ENCODE data around the gene CASP10.

CASP10 gene

DNA sequence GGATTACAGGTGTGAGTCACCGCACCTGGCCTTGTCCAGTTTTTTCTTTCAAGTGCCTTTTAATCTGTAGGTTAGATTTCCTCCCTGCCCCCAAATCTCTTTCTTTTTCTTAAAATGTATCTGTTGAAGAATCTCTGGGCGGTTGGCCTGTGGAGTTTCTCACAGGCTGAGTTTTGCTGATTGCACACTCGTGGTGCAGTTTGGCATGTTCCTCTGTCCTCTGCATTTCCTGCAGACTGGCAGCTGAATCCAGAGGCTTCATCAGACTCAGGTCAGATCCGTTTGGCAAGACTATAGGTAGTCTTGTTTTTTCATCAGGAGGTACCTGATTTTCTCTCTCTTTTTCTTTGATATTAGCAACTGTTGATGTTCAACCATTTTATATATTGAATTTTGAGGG, 5.5 kb downstream of the CASP10 start:
- TF ChIP-seq, protein P1, sequence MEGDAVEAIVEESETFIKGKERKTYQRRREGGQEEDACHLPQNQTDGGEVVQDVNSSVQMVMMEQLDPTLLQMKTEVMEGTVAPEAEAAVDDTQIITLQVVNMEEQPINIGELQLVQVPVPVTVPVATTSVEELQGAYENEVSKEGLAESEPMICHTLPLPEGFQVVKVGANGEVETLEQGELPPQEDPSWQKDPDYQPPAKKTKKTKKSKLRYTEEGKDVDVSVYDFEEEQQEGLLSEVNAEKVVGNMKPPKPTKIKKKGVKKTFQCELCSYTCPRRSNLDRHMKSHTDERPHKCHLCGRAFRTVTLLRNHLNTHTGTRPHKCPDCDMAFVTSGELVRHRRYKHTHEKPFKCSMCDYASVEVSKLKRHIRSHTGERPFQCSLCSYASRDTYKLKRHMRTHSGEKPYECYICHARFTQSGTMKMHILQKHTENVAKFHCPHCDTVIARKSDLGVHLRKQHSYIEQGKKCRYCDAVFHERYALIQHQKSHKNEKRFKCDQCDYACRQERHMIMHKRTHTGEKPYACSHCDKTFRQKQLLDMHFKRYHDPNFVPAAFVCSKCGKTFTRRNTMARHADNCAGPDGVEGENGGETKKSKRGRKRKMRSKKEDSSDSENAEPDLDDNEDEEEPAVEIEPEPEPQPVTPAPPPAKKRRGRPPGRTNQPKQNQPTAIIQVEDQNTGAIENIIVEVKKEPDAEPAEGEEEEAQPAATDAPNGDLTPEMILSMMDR (IDR thresholded peaks at IDR 0.05; ENCODE audit: low read depth, low read length, missing control alignments) = no peak
- no peak overlapping the region for H3K4me3 ChIP-seq (ENCODE audit: low read depth, low read length)
- no peak for DNase-seq (ENCODE audit: low read depth)

- peak; percentile 30 for DNase-seq (ENCODE audit: low read depth)
- no peak overlapping the region for H3K4me3 ChIP-seq (ENCODE audit: low read depth, low read length)
- TF ChIP-seq, protein P1 (IDR thresholded peaks at IDR 0.05; ENCODE audit: low read depth, low read length, missing control alignments) = no peak
Observed at GRCh38 chr2:201191132-201191875, 8.4 kb downstream of the CASP10 start.

GRCh38 chr2:201194097-201194496, 11.2 kb downstream of the CASP10 start:
- DNase-seq (ENCODE audit: low read depth) = peak; percentile 55
- H3K4me3 ChIP-seq (ENCODE audit: low read depth, low read length) = no peak overlapping the region

GRCh38 chr2:201195331-201195730, 12.4 kb downstream of the CASP10 start:
- no peak for DNase-seq (ENCODE audit: low read depth)
- TF ChIP-seq, protein P1 (IDR thresholded peaks at IDR 0.05; ENCODE audit: low read depth, low read length, missing control alignments) = no peak
- H3K4me3 ChIP-seq (ENCODE audit: low read depth, low read length) = no peak overlapping the region

More at GRCh38 chr2:201194097-201194496, 11.2 kb downstream of the CASP10 start:
- TF ChIP-seq, protein P1 (IDR thresholded peaks at IDR 0.05; ENCODE audit: low read depth, low read length, missing control alignments) = no peak

GRCh38 chr2:201196003-201196402, 13.1 kb downstream of the CASP10 start:
- DNase-seq (ENCODE audit: low read depth) = no peak

GRCh38 chr2:201196803-201197202, 13.9 kb downstream of the CASP10 start:
- H3K4me3 ChIP-seq (ENCODE audit: low read depth, low read length) = no peak overlapping the region
- TF ChIP-seq, protein P1 (IDR thresholded peaks at IDR 0.05; ENCODE audit: low read depth, low read length, missing control alignments) = no peak
- no peak for DNase-seq (ENCODE audit: low read depth)

More at GRCh38 chr2:201196003-201196402, 13.1 kb downstream of the CASP10 start:
- TF ChIP-seq, protein P1 (IDR thresholded peaks at IDR 0.05; ENCODE audit: low read depth, low read length, missing control alignments) = no peak
- no peak overlapping the region for H3K4me3 ChIP-seq (ENCODE audit: low read depth, low read length)

DNA sequence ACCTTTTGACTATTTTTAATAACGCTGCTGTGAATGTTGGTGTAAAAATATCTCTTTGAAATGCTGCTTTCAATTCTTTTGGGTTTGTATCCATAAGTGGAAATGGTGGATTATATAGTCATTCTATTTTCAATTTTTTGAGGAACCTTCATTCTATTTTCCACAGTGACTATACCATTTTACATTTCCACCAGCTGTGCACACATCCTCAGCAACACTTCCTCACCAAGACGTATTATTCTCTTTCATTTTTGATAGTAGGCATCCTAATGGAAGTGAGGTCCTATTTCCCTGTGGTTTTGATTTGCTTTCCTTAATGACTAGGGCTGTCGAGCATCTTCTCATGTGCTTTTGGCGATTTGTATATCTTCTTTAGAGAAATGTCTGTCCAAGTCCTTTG, 14.8 kb downstream of the CASP10 start:
- no peak overlapping the region for H3K4me3 ChIP-seq (ENCODE audit: low read depth, low read length)
- no peak for DNase-seq (ENCODE audit: low read depth)
- TF ChIP-seq, protein P1 (IDR thresholded peaks at IDR 0.05; ENCODE audit: low read depth, low read length, missing control alignments) = no peak

Data from GM12864 (cell line).